GDM1 (cell line): Measurements from ENCODE around the gene CHTF8.
A peak's percentile ranks its signal among the peaks of the same experiment; 100 is the strongest.
"Not testable (repeated sequence)": the region's sequence is repeated elsewhere in the genome, so short reads cannot be mapped to it uniquely, and the experiment has no call there.

Experiments used
- DNase-seq: peaks from one replicate; lab custom pipeline; 2025; lab: John Stamatoyannopoulos, UW

Gene CHTF8, protein sequence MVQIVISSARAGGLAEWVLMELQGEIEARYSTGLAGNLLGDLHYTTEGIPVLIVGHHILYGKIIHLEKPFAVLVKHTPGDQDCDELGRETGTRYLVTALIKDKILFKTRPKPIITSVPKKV

DNA sequence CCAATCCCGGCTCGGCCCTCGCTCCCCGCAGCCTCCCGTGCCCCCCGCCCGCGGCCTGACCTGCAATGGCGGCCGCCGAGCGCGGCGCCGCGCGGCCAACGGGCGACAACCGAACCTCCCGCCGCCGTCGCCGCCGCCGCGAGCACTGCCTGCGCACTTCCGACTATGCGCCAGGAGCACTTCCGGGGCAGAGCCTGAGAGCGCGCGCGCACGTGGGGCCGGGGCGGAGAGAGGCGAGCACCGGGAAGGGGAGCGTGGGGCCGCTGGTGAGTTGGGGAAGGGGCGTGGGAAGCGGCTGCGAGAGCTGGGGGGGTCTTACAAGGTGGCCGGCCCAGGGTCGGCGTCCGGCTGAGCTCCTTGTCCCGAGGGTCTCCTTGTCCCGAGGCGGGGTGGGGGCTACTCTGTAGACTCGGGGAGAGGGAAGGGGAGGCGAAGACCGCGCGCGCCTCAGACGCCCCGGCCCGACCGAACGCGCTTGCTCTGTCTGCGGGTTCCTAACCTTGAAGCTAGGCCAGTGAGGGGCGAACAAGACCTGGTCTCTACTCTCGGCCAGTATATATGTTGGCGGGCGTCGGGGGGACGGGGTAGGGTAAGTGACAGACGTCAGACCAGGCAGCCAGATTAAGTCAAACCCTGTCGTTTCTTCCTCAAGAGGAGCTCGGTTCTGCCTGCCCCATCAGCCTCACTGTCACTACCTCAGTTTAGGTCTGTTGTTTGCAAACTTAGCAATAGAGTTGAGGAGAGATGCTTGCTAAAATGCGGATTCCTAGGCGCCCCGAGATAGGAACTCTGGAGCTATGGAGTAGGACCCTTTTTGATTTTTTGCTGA lies at the start of gene CHTF8, which contains the start of gene UTP4:
TSS of gene CHTF8 (minus strand) at position 165 of the 829 bp plus-strand sequence. CDS start 11,130 bp downstream, outside the sequence.
TSS of gene UTP4 (plus strand) at position 226 of the 829 bp plus-strand sequence. CDS start 811 bp downstream, outside the sequence.
- peak; percentile 57 for DNase-seq

- no peak for DNase-seq
These were observed 47.6 kb upstream of the CHTF8 start for GRCh38 chr16:69180011-69180338.

DNA sequence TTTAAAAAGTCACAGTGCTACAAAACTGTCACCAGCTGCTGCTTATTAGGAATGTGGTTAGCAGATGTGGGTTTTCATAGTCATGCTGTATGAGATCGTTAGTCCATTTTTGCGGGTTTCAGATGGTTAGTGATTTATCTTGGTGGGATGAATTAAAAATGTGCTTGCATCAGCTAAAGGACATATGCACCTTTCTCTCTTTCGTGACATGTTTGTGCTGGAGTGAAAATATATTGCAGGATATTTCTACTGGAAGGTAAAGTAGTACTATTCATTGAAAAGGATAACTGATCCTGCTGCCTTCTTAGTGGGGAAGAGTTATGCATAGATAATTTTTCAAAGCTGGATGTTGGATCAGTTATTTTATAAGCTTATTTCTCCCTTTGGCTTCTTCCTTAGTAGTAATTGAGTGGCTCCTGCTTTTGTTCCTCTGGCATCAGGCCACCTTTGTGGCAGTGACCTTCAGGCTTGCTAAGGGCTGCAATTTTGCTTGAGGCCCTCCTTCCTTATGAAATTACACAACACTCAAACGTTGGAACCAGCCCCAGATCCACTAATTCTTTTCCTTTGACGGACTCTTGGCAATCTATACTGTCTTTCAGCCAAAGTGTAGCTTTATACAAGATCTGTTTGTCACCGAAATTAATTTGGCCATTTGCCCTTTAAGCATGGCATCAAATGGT lies 47.1 kb upstream of the CHTF8 start:
- DNase-seq: no peak

- no peak for DNase-seq
These were observed 43.8 kb upstream of the CHTF8 start for GRCh38 chr16:69176033-69176800.

DNA sequence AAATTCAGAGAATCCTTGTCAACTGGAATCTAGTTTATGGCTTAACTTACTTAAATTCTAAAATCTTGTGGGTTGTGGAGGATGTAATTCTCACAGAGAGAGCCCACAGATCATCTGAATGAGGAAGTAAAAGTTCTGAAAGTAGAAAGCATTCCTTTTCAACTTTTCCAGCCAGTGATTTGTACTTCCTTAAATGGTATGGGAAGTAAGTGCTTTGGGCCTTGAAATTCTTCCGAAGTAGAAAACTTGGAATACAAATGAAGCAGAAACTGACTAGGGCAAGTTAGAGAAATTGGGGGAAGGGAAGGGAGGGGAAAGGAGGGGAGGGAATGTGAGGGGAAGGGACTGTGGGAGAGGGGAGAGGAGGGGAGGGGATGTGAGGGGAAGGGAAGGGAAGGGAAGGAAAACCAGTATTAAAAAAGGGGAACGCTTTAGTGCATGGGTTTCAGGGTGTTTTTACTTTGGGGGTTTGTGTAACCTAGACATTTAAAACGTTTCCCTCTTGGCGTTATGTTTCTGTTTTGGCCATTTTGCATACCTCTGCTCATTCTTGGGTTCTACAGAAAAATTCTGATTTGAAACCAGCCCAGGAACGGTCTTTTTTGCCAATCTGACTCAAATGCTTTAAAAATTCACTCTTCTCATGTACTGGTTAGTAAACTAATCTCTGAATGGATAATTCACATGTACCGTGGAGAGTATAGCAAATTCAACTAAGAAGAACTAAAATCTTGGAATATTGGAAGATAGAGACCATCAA lies 39.1 kb upstream of the CHTF8 start:
- DNase-seq: no peak

GRCh38 chr16:69169607-69170352 lies 37.4 kb upstream of the CHTF8 start:
- no peak for DNase-seq

GRCh38 chr16:69169051-69169450 lies 36.7 kb upstream of the CHTF8 start:
- no peak for DNase-seq

DNA sequence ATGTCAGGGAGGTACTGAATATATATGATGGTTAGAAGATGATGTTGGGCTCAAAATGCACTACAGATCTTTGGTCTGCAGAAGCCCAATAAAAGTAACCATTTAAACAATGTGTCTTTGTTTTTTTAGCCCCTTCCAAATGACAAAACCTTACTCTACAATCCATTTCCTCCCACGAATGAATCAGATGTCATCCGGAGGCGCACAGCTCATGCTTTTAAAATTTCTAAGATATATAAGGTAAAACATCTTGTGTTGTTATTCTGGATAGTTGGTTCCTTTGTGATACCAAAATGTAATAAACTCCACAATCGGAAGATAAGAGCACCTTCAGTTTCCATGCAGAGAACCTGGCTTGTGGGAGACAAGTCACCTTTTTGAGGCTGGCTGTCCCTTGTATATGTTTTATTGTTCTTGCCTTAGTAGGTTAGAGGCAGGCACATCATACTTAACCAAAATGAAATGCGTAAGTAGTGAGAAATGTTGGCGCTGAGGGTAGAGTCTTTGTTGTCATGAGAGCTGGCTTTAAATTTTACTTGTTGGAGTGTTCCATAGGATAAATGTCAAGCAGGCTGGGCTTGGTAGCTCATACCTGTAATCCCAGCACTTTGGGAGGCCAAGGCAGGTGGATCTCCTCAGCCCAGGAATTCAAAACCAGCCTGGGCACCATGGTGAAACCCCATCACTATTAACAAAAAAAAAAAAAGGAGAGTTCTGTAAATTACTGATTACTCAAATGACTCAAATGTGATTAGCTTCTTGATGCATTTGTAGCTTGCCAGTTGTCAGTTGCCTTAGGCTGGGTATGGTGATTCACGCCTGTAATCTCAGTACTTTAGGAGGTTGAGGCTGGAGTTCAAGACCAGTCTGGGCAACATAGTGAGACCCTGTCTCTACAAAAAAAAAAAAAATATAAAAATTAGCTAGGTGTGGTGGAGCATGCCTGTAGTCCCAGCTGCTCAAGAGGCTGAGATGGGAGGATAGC lies 34.9 kb upstream of the CHTF8 start:
- no peak for DNase-seq

DNA sequence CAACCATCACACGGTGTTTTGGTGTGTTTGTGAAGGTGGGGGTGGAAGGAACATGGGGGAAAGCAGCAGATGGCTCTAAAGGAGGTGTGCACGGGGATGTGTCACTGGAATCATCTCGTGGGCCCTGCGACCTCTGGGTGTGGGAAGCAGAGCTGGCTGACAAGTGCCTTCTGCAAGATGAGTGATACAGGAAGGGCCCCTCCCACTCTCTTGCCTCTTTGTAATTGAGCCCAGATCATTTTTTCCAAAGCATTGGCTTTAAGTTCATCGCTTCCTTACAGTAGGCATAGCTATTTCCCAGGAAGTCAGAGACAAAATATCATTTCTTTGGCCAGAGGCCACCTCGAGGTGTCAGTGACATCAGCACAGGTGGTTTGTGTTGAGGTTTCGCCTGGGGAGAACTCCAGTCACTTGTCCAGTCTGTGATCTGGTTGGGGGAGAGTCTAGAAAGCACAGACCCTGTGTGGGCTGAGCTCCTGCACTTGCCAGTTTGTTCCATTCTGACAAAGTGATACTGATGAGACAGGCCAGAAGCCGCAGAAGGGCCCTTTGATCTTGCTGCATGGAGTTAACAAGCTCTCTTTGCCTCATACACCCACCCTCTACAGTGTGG lies 33.9 kb upstream of the CHTF8 start:
- DNase-seq: no peak

- DNase-seq: no peak
These were observed 33.2 kb upstream of the CHTF8 start for GRCh38 chr16:69165584-69165983.

- DNase-seq: no peak
These were observed 27.8 kb upstream of the CHTF8 start for GRCh38 chr16:69160192-69160591.

DNA sequence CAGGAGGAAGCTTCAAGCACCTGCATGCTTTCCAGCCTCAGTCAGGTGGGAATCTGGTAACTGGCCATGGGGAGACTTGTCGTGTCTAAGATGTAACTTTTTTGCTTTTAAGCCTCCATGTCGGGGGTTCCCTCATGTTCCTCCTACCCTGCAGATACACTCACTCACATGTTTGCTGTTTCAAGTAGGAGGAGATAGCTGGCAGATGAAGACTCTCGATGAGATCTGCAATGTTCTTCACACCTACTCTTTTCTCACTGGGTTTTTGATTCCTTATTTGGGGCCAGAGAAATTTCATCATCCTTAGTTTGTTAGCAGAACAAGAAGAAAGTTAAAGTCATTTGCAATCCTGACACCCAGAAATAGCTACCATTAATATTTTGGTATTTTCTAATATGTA lies 24.8 kb upstream of the CHTF8 start:
- no peak for DNase-seq

GRCh38 chr16:69150146-69150865 lies 17.9 kb upstream of the CHTF8 start:
- peak; percentile 5 for DNase-seq

- DNase-seq: not testable (repeated sequence)
These were observed 17.2 kb upstream of the CHTF8 start for GRCh38 chr16:69149621-69150020.

DNA sequence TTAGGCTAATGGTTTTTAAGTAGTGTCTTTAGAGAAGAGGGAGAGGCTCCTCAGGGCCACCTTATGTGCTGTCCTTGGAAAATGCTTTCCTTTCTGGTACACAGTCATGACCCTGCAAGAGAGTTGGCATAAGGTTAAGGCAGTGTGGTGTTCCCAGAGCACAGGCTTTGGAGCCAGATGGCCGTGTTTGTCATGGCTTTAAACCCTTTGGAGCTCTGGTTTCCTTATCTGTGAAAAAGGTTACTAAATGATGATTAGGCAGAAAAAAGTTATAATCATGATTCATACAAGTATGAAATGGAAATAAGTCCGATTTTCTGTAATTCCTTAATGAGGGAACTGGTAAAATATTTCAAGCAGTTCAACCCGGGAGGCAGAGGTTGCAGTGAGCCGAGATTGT lies 13.3 kb upstream of the CHTF8 start:
- DNase-seq: no peak

DNA sequence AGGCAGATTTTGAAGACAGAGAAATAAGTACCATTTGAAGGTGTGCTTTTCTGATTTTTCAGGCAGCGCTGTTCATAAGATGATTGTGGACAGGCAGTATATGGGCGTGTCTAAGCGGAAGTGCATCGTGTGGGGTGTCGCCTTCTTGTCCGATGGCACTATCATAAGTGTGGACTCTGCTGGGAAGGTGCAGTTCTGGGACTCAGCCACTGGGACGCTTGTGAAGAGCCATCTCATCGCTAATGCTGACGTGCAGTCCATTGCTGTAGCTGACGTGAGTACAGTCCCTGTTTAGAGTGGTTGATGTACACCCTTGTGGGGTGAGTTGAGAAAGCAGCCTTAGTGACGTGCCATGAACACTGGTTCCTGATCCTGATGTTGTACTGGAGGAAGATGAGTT lies 10.7 kb upstream of the CHTF8 start:
- DNase-seq: no peak

DNA sequence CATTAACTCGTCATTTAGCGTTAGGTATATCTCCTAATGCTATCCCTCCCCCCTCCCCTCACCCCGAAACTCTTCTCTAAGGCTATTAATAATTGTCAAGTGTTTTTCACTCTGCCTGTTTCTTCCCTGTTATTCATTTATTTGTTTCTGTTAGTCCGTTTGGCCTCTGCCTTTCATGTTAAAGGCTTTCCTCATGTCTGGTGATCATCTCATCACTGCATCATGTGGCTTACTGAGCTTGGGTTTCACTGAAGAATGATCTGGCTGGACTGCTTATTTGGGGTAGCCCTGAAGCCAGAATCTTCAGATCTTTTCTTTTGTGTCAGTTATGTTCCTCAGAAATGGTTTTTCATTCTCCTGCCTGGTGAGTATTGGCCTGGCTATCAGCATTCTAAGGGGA lies 9.5 kb upstream of the CHTF8 start:
- no peak for DNase-seq

DNA sequence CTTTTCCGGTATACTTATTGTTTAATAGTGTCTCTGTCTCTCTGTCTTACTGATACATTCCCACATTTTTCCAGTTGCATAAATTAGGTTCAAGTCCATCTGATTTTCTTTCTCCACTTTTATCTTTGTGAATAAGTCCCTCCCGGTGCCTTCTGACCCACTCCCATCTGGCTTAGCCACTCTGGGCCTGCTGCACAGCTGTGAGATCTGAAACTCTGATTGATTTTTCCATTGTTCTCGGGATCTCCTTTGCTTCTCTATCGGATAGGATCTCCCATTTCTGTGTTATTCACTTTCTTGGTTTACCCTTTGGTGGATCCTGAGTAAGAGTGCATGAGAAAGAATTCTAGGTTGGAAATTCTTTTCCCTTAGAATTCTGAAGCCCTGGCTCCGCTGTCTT lies 8.6 kb upstream of the CHTF8 start:
- DNase-seq: no peak

DNA sequence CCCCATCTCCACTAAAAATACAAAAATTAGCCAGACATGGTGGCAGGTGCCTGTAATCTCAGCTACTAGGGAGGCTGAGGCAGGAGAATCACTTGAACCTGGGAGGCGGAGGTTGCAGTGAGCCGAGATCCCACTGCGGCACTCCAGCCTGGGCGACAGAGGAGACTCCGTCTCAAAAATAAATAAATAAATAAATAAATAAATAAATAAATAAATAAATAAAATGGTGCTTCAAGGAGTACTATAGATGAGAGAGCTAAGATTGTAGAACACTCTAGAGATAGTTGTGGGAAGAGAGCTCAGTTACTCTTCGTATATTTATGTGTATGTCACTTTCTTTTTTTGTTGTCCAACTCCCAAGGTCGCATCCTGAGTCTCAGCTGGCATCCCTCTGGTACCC lies 7.1 kb upstream of the CHTF8 start:
- not testable (repeated sequence) for DNase-seq
